Suppressor macrophage treated with lipopolysaccharide for 4 hours (primary cell): ENCODE results near the gene CCDC63.
"Not testable (repeated sequence)": the region's sequence is repeated elsewhere in the genome, so short reads cannot be mapped to it uniquely, and the experiment has no call there.

Experiments
- DNase-seq: peaks from one replicate; pipeline ENCODE4 v3.0.0-alpha.2; 2020

The CCDC63 gene

DNA sequence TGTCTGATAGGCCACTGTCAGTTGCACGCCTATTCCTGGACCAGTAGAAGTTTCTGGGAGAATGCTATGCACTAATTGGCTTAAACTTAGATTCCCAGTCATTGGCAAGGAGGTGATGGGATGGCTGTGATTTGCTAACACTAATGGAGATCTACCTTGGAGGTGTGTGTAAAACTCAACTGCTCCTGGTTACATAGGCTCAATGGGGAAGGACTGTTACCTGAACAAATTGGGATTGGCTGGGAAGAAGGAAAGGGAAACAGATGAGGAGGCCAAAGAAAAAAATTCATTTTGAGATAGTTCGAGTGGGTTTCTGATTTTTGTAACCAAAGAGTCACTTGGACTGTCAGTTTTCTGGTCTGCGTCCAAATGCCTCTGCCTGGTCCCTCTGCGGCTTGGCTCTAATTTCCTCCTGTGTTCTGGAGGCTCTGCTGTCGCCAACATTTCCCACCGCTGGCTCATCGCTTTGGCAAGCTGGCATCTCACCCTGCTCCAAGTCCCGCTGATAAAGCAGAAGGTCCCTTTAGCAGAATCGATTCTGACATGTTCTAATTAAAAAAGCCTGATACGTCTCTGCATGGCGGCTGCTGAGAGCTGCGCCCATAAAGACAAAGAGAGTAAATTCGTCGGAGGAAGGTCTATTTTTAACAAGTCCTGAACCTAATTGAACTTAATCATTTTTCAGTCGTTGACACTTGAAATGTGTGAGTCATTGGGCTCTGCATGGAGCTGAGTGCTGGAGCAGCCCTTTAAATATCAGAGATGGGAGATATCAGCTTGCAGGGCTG lies 2.0 kb upstream of the CCDC63 start:
- no peak for DNase-seq

GRCh38 chr12:110845339-110845682 lies 1.5 kb upstream of the CCDC63 start:
- no peak for DNase-seq

- DNase-seq: no peak
These were observed 1.6 kb downstream of the CCDC63 start for GRCh38 chr12:110848314-110848923.

DNA sequence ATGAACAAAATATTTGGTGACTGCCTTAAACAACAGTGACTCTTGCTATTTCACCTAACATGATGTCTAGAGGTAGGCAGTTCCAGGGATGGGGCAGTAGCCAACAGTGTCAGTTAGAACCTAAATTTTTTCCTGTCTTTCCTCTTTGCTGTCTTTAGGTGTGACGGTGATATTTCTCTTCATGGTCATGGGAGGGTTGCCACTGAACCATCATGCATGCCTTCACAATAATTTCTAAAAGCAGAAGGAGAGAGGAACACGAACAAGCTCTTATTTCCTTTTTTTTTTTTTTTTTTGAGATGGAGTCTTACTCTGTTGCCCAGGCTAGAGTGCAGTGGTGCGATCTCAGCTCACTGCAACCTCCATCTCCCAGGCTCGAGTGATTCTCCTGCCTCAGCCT lies 2.4 kb downstream of the CCDC63 start:
- no peak for DNase-seq

- peak; percentile 68 for DNase-seq
These were observed 3.1 kb downstream of the CCDC63 start for GRCh38 chr12:110849748-110850403.

GRCh38 chr12:110850762-110851161 lies 4.0 kb downstream of the CCDC63 start:
- DNase-seq: no peak

GRCh38 chr12:110853836-110854235 lies 7.0 kb downstream of the CCDC63 start:
- DNase-seq: no peak

DNA sequence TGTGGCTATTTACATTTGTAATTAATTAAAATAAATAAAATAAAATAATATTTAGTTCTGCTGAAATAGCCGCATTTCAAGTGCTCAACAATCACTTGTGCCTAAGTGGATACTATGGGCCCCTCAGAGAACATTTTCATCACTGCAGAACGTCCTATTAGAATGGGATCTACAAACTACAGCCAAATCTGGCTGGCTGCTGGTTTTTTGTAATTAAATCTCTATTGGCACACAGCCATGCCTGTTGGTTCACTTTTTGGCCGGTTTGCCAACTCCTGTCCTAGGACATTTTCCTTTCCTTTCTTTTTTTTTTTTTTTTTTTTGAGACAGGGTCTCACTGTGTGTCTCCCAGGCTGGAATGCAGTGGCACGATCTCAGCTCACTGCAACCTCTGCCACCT lies 9.8 kb downstream of the CCDC63 start:
- no peak for DNase-seq

DNA sequence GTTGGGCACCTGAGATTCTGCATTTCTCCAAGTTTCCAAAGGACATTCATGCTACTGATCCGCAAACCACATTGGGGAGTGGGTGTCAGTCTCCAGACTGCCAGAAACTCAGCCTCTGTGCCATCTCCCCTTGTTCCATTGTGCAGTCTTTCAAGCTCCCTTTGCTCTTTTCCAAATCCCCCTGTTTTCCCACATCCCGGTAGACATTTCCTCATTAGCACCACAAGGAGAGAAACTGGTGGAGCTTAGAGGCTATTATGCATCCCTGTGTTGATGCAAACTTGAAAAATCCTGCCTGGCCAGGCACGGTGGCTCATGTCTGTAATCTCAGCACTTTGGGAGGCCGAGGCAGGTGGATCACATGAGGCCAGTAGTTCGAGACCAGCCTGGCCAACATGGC lies 10.7 kb downstream of the CCDC63 start:
- DNase-seq: no peak

GRCh38 chr12:110857954-110858353 lies 11.2 kb downstream of the CCDC63 start:
- not testable (repeated sequence) for DNase-seq

- DNase-seq: no peak
These were observed 12.1 kb downstream of the CCDC63 start for GRCh38 chr12:110858848-110859247.

GRCh38 chr12:110860833-110861296 lies 14.1 kb downstream of the CCDC63 start:
- no peak for DNase-seq

- DNase-seq: no peak
These were observed 14.9 kb downstream of the CCDC63 start for GRCh38 chr12:110861729-110862128.

GRCh38 chr12:110862329-110862728 lies 15.5 kb downstream of the CCDC63 start:
- no peak for DNase-seq

- DNase-seq: no peak
These were observed 16.4 kb downstream of the CCDC63 start for GRCh38 chr12:110863161-110863560.

- no peak for DNase-seq
These were observed 18.7 kb downstream of the CCDC63 start for GRCh38 chr12:110865521-110865920.

- DNase-seq: peak; percentile 83
These were observed 22.2 kb downstream of the CCDC63 start for GRCh38 chr12:110869026-110869425.

GRCh38 chr12:110869803-110870202 lies 23.0 kb downstream of the CCDC63 start:
- no peak for DNase-seq

DNA sequence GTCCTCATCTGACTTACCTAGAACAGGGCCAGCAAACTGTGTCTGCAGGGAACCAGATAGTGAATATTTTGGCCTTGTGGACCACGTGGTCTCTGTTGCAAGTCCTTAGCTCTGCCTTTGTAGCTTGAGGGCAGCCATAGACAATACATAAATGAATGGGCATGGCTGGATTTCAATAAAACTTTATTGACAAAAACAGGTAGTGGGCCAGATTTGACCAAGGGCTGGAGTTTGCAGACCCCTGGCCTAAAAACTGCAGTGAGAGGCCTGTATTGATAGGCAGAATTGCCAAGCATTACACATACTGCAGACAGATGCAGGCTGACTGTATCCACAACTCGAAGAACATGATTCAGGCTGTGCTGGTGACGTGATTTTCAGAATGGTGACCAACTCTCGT lies 25.3 kb downstream of the CCDC63 start:
- DNase-seq: no peak

GRCh38 chr12:110874351-110874750 lies 27.6 kb downstream of the CCDC63 start:
- no peak for DNase-seq

GRCh38 chr12:110874781-110875180 lies 28.0 kb downstream of the CCDC63 start:
- DNase-seq: no peak

- DNase-seq: no peak
These were observed 33.9 kb downstream of the CCDC63 start for GRCh38 chr12:110880651-110881050.

DNA sequence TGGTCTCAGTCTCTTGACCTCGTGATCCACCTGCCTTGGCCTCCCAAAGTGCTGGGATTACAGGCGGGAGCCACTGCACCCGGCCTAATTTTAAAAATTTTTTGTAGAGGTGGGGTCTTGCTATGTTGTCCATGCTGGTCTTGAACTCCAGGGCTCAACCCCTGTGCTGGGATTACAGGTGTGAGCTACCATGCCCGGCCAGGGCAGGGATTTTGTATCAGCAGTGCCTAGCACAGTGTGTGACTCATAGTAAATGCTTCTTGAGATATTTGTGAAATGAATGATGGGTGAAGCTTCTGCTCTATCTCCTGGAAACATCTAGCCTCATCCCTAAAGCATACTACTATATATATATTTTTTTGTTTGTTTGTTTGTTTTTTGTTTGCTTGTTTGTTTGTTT lies 36.5 kb downstream of the CCDC63 start:
- no peak for DNase-seq

GRCh38 chr12:110885152-110885840 lies 38.5 kb downstream of the CCDC63 start:
- DNase-seq: no peak
